HCT116 (cell line): ENCODE results near the gene SGMS1. TPM values are rescaled to one million over a fixed set of nuclear protein-coding genes. Genes with fewer than 3 reads are reported as not detected.

ENCODE experiments used
- ATAC-seq: fragments of 200-7000 bp; cut with Tn5 transposase; 2 replicates; pipeline ENCODE4 v1.9.1; 2020; ENCODE audit warnings: mild to moderate bottlenecking, moderate library complexity
- BruUV-seq: library from RNA; stranded (reverse); fragments of 400-500 nt; replicated peaks from 2 replicates; lab custom pipeline; 2021; lab: Mats Ljungman, UMichigan
- CTCF ChIA-PET: fragments of 300-600 bp; sonication (Branson Sonifier 250); formaldehyde crosslinking; loops from one replicate; lab custom pipeline; 2021; ENCODE audit warnings: antibody characterized with exemption; lab: Charles Lee
- POLR2A ChIA-PET: fragments of 300-600, 350-600 bp; sonication (Branson Sonifier 250); formaldehyde crosslinking; loops from one replicate; lab custom pipeline; 2021; ENCODE audit warnings: antibody characterized with exemption; lab: Charles Lee
- RAD21 ChIA-PET, 2 experiments: fragments of 300-600 bp; sonication (Branson Sonifier 250); formaldehyde crosslinking; loops; one replicate each; lab custom pipeline; 2023; ENCODE audit warnings: low total read pairs in 2 of 2; ENCODE audit not compliant: uncharacterized antibody in 2 of 2, unreplicated experiment in 2 of 2, low non-redundant PET in 1 of 2; lab: Charles Lee
- DNase-seq: peaks from one replicate; pipeline ENCODE4 v3.0.0-alpha.2; 2010; ENCODE audit warnings: low read depth, low spot score
- H2AFZ ChIP-seq: fragments of 200-600 bp; shearing (Covaris generic), sonication (generic); 2 replicates; pipeline ENCODE4 v1.6.1; 2017; ENCODE audit warnings: low read depth, mixed run types, mixed read lengths, antibody characterized with exemption, low read length; ENCODE audit not compliant: poor library complexity, severe bottlenecking
- H3K27ac ChIP-seq: 2 replicates; pipeline ENCODE4 v1.5.1; 2012; ENCODE audit warnings: low read depth, low read length
- H3K27me3 ChIP-seq: fragments of 200-600 bp; sonication (generic); 2 replicates; pipeline ENCODE4 v1.6.1; 2016; ENCODE audit warnings: mixed run types, low read length, mixed read lengths; ENCODE audit not compliant: insufficient read depth
- H3K36me3 ChIP-seq, 2 experiments: fragments of 200-500 bp in 1 of 2; fragments of 200-600 bp in 1 of 2; sonication (Bioruptor generic) in 1 of 2; sonication (generic) in 1 of 2; 2 replicates each; pipeline versions ENCODE4 v1.5.1 to v1.6.1; 2014 to 2016; ENCODE audit warnings: low read length in 2 of 2, inconsistent platforms in 1 of 2, mixed read lengths in 1 of 2, mixed run types in 1 of 2; ENCODE audit not compliant: insufficient read depth in 2 of 2, control insufficient read depth in 1 of 2
- H3K4me1 ChIP-seq, 2 experiments: fragments of 200-600 bp in 1 of 2; sonication (generic) in 1 of 2; 2 replicates each; pipeline versions ENCODE4 v1.5.1 to v1.6.1; 2012 to 2017; ENCODE audit warnings: low read length in 2 of 2, inconsistent platforms in 1 of 2, mild to moderate bottlenecking in 1 of 2, mixed read lengths in 1 of 2, mixed run types in 1 of 2, moderate library complexity in 1 of 2; ENCODE audit not compliant: insufficient read depth in 2 of 2, control insufficient read depth in 1 of 2
- H3K4me2 ChIP-seq: fragments of 200-600 bp; sonication (generic); 2 replicates; pipeline ENCODE4 v1.6.1; 2017; ENCODE audit warnings: mixed run types, low read length, mixed read lengths
- H3K4me3 ChIP-seq, 2 experiments: fragments of 200-600 bp in 1 of 2; sonication (generic) in 1 of 2; replicated peaks in 1 of 2; 2 replicates each; pipeline ENCODE4 v1.5.1; 2011 to 2016; ENCODE audit warnings: low read length in 2 of 2, control low read depth in 1 of 2, low read depth in 1 of 2, mild to moderate bottlenecking in 1 of 2, mixed read lengths in 1 of 2, mixed run types in 1 of 2
- H3K79me2 ChIP-seq: fragments of 200-600 bp; sonication (generic); 2 replicates; pipeline ENCODE4 v1.6.1; 2017; ENCODE audit warnings: mild to moderate bottlenecking, mixed run types, low read length, moderate library complexity, mixed read lengths; ENCODE audit not compliant: insufficient read depth
- H3K9ac ChIP-seq: fragments of 200-600 bp; sonication (generic); 2 replicates; pipeline ENCODE4 v1.6.1; 2016; ENCODE audit warnings: low read length, mixed read lengths
- H3K9me2 ChIP-seq: fragments of 200-600 bp; sonication (generic), shearing (Covaris generic); 2 replicates; pipeline ENCODE4 v1.6.1; 2017; ENCODE audit warnings: mixed run types, mild to moderate bottlenecking, moderate library complexity; ENCODE audit not compliant: insufficient read depth
- H3K9me3 ChIP-seq, 2 experiments: fragments of 200-500 bp in 1 of 2; fragments of 200-600 bp in 1 of 2; sonication (Bioruptor generic) in 1 of 2; sonication (generic) in 1 of 2; 2 replicates each; pipeline ENCODE4 v1.6.1; 2014 to 2017; ENCODE audit warnings: low read length in 2 of 2, mixed read lengths in 2 of 2, inconsistent platforms in 1 of 2, low read depth in 1 of 2, mild to moderate bottlenecking in 1 of 2, mixed run types in 1 of 2, moderate library complexity in 1 of 2; ENCODE audit not compliant: control insufficient read depth in 1 of 2, insufficient read depth in 1 of 2
- H4K20me1 ChIP-seq: fragments of 200-600 bp; sonication (generic), shearing (Covaris generic); 2 replicates; pipeline ENCODE4 v1.6.1; 2017; ENCODE audit warnings: mixed run types, mild to moderate bottlenecking, moderate library complexity; ENCODE audit not compliant: insufficient read depth
- ATF3 ChIP-seq: IDR thresholded peaks from 2 replicates; pipeline ENCODE4 v1.6.1; 2012
- CBX3 ChIP-seq: IDR thresholded peaks from 2 replicates; pipeline ENCODE4 v1.6.1; 2012; ENCODE audit warnings: low read depth
- CEBPB ChIP-seq: IDR thresholded peaks from 2 replicates; pipeline ENCODE4 v1.6.1; 2012; ENCODE audit warnings: low read depth
- CTCF ChIP-seq, 3 experiments: fragments of 200-600 bp in 1 of 3; sonication (generic) in 1 of 3; IDR thresholded peaks in 2 of 3; conservative IDR thresholded peaks in 1 of 3; 2 replicates each; pipeline ENCODE4 v1.5.1; 2012 to 2017; ENCODE audit warnings: low read depth in 2 of 3, low read length in 2 of 3, antibody characterized with exemption in 1 of 3, borderline replicate concordance in 1 of 3, control low read depth in 1 of 3, mild to moderate bottlenecking in 1 of 3, mixed read lengths in 1 of 3, mixed run types in 1 of 3, moderate library complexity in 1 of 3; ENCODE audit not compliant: insufficient read depth in 1 of 3
- EGR1 ChIP-seq: IDR thresholded peaks from 2 replicates; pipeline ENCODE4 v1.6.1; 2012; ENCODE audit warnings: low read depth
- ELF1 ChIP-seq: IDR thresholded peaks from 2 replicates; pipeline ENCODE4 v1.6.1; 2012; ENCODE audit warnings: low read depth, borderline replicate concordance
- EZH2 ChIP-seq: fragments of 200-600 bp; sonication (generic); IDR thresholded peaks from 2 replicates; pipeline ENCODE4 v1.6.1; 2017; ENCODE audit warnings: antibody characterized with exemption, mixed run types
- EZH2phosphoT487 ChIP-seq: fragments of 200-600 bp; IDR thresholded peaks from 2 replicates; pipeline ENCODE4 v1.6.1; 2018; ENCODE audit warnings: antibody characterized with exemption, borderline replicate concordance
- FOSL1 ChIP-seq: IDR thresholded peaks from 2 replicates; pipeline ENCODE4 v1.6.1; 2012; ENCODE audit warnings: low read depth
- JUND ChIP-seq: IDR thresholded peaks from 2 replicates; pipeline ENCODE4 v1.6.1; 2012
- POLR2A ChIP-seq: IDR thresholded peaks from 2 replicates; pipeline ENCODE4 v1.7.0; 2011; ENCODE audit warnings: borderline replicate concordance; ENCODE audit not compliant: insufficient read depth, insufficient read length; ENCODE audit errors: extremely low read depth
- SP1 ChIP-seq: IDR thresholded peaks from 2 replicates; pipeline ENCODE4 v1.6.1; 2012; ENCODE audit warnings: low read depth
- TCF7L2 ChIP-seq: IDR thresholded peaks from 2 replicates; pipeline ENCODE4 v1.7.0; 2011; ENCODE audit warnings: borderline replicate concordance, inconsistent platforms; ENCODE audit not compliant: insufficient read depth, insufficient read length; ENCODE audit errors: extremely low read depth
- YY1 ChIP-seq: IDR thresholded peaks from 2 replicates; pipeline ENCODE4 v1.6.1; 2011; ENCODE audit warnings: low read length, low read depth, moderate library complexity, mild to moderate bottlenecking; ENCODE audit not compliant: insufficient replicate concordance; ENCODE audit errors: extremely low read depth
- ZNF274 ChIP-seq: fragments of 200-500 bp; sonication (Bioruptor generic); IDR thresholded peaks from 2 replicates; pipeline ENCODE4 v1.6.1; 2014; ENCODE audit warnings: mild to moderate bottlenecking, low read depth, low read length, inconsistent platforms
- intact Hi-C: fragments of 100-400 bp; cut with micrococcal nuclease; formaldehyde crosslinking; loops from 2 replicates; pipeline ENCODE4 v1.10.0; 2022
- total RNA-seq: library from RNA; stranded (reverse); gene quantifications from one replicate; pipeline ENCODE4 v1.2.1, GENCODE V29; 2021; ENCODE audit not compliant: unreplicated experiment
- TF ChIP-seq, protein P1 (sequence below): IDR thresholded peaks from 2 replicates; pipeline ENCODE4 v1.6.1; 2012

Gene SGMS1
- total RNA-seq, 1 experiment from 2014 or later = 29.1 TPM

- H4K20me1 ChIP-seq = no peaks in the 10 kb centered on the region
- H3K27me3 ChIP-seq = no peaks in the 10 kb centered on the region
- DNase-seq (no peak), ATAC-seq (no peak)
- ChIA-PET CTCF (no interaction called here), POLR2A (no interaction called here), RAD21 (no interaction called here)
- no TSS peak for BruUV-seq
- H3K9me2 ChIP-seq = no peaks in the 10 kb centered on the region
- no peaks in the 10 kb centered on the region for H3K36me3 ChIP-seq
- H3K27ac ChIP-seq = no peak overlapping the region
- H3K9me3 ChIP-seq = no peaks in the 10 kb centered on the region
- H3K4me3 ChIP-seq = no peak overlapping the region
- H3K4me2 ChIP-seq = no peak overlapping the region
- H2AFZ ChIP-seq = no peak overlapping the region
- TF ChIP-seq, protein P1, sequence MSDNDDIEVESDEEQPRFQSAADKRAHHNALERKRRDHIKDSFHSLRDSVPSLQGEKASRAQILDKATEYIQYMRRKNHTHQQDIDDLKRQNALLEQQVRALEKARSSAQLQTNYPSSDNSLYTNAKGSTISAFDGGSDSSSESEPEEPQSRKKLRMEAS = no peak
- TF ChIP-seq EGR1 (no peak), EZH2phosphoT487 (no peak), EZH2 (no peak), ELF1 (no peak)
- peaks cover 56% of the 10 kb centered on the region for H3K79me2 ChIP-seq
- intact Hi-C loops = no loop called here
- H3K4me1 ChIP-seq = peaks cover 21 to 29% of the 10 kb centered on the region in 2 experiments
- no peak overlapping the region for H3K9ac ChIP-seq
These were observed 4.6 kb downstream of the SGMS1 start for GRCh38 chr10:50619166-50619565.

DNA sequence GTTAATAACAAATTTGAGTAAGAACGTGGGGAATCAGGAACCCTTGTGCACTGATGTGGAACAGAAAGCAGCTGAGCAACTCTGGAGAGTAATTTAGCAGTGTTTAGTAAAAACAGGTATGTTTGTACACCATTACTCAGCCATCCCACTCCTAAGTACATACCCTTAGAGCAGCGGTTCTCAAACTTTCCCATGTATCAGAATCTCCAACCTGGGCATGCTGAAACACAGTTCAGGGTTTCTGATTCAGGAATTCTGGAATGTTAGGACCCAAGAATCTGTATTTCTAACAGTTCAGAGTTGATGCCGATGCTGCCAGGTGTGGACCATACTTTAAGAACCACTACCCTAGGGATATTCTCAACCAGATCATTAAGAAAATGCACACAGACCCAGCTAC lies 5.1 kb downstream of the SGMS1 start:
- H3K79me2 ChIP-seq = peaks cover 57% of the 10 kb centered on the region

More for the DNA sequence above, 5.1 kb downstream of the SGMS1 start:
- Histone ChIP-seq H3K27ac (no peak overlapping the region), H3K9me2 (no peaks in the 10 kb centered on the region), H2AFZ (no peak overlapping the region), H3K27me3 (no peaks in the 10 kb centered on the region), H3K4me3 (no peak overlapping the region), H3K4me1 (peaks cover 22 to 29% of the 10 kb centered on the region in 2 experiments), H3K36me3 (no peaks in the 10 kb centered on the region), H4K20me1 (no peaks in the 10 kb centered on the region), H3K4me2 (no peak overlapping the region), H3K9me3 (no peaks in the 10 kb centered on the region), H3K9ac (no peak overlapping the region)
- TF ChIP-seq ZNF274 (no peak), CBX3 (no peak), FOSL1 (no peak), ATF3 (no peak), EZH2 (no peak), ELF1 (no peak), CEBPB (no peak), CTCF (IDR thresholded peaks at IDR 0.05 in 2 of 3, conservative IDR thresholded peaks at IDR 0.05 in 1 of 3; ENCODE audit: borderline replicate concordance in 1 of 3, insufficient read depth in 1 of 3, low read depth in 2 of 3, low read length in 2 of 3) (no peak), EZH2phosphoT487 (no peak), TCF7L2 (no peak), POLR2A (no peak), YY1 (no peak), JUND (no peak), SP1 (no peak)
- TF ChIP-seq, protein P1 = no peak
- ATAC-seq (no peak), DNase-seq (no peak)
- no TSS peak for BruUV-seq
- CTCF ChIA-PET = no interaction called here
- intact Hi-C loops = no loop called here
- POLR2A ChIA-PET = no interaction called here
- RAD21 ChIA-PET = no interaction called here
